GM18909 (cell line): ENCODE measurements around the gene COLGALT1.
"Not testable (repeated sequence)": the region's sequence is repeated elsewhere in the genome, so short reads cannot be mapped to it uniquely, and the experiment has no call there.

ENCODE experiments used
- ATAC-seq: cut with Tn5 transposase; IDR thresholded peaks from one replicate; pipeline ENCODE4 v1.9.1; 2021; ENCODE audit warnings: mild to moderate bottlenecking; ENCODE audit not compliant: unreplicated experiment, poor library complexity

Gene COLGALT1

GRCh38 chr19:17590866-17591265 lies 35.4 kb downstream of the COLGALT1 start:
- no peak for ATAC-seq

- not testable (repeated sequence) for ATAC-seq
Observed at GRCh38 chr19:17594296-17594695, 38.8 kb downstream of the COLGALT1 start.

- not testable (repeated sequence) for ATAC-seq
Observed at GRCh38 chr19:17598063-17598462, 42.6 kb downstream of the COLGALT1 start.

GRCh38 chr19:17598953-17599352 lies 43.5 kb downstream of the COLGALT1 start:
- ATAC-seq = no peak

- no peak for ATAC-seq
Observed at GRCh38 chr19:17599780-17600179, 44.3 kb downstream of the COLGALT1 start.

GRCh38 chr19:17601683-17602082 lies 46.2 kb downstream of the COLGALT1 start:
- no peak for ATAC-seq

GRCh38 chr19:17602217-17602616 lies 46.8 kb downstream of the COLGALT1 start:
- no peak for ATAC-seq

- no peak for ATAC-seq
Observed at GRCh38 chr19:17602872-17603510, 47.5 kb downstream of the COLGALT1 start.

GRCh38 chr19:17604372-17605025 lies 49.0 kb downstream of the COLGALT1 start:
- no peak for ATAC-seq

GRCh38 chr19:17605117-17605516 lies 49.7 kb downstream of the COLGALT1 start:
- no peak for ATAC-seq

- peak; percentile 85 for ATAC-seq
Observed at GRCh38 chr19:17605761-17606589, 50.5 kb downstream of the COLGALT1 start.

GRCh38 chr19:17606590-17607185 lies 51.2 kb downstream of the COLGALT1 start:
- ATAC-seq = no peak

- no peak for ATAC-seq
Observed at GRCh38 chr19:17607936-17608335, 52.5 kb downstream of the COLGALT1 start.

GRCh38 chr19:17610384-17610783 lies 54.9 kb downstream of the COLGALT1 start:
- ATAC-seq = no peak

GRCh38 chr19:17611462-17612244 lies 56.2 kb downstream of the COLGALT1 start:
- ATAC-seq = no peak

GRCh38 chr19:17614476-17614875 lies 59.0 kb downstream of the COLGALT1 start:
- no peak for ATAC-seq

- ATAC-seq = no peak
Observed at GRCh38 chr19:17615889-17616685, 60.6 kb downstream of the COLGALT1 start.

GRCh38 chr19:17616686-17616960 lies 61.2 kb downstream of the COLGALT1 start:
- no peak for ATAC-seq

- ATAC-seq = no peak
Observed at GRCh38 chr19:17616961-17617806, 61.7 kb downstream of the COLGALT1 start.
